A549 treated with AZD9567 at 1 μM for 4 hours (cell line): ENCODE data around the gene ALDH6A1. TPM values are rescaled to one million over a fixed set of nuclear protein-coding genes. Genes with fewer than 3 reads are reported as not detected.

ENCODE experiments used
- total RNA-seq: library from RNA; stranded (reverse); fragments of 200-300 nt; extraction: Qiagen RNA extraction; gene quantifications from 5 replicates; pipeline ENCODE4 v1.2.3, GENCODE V29; 2022; ENCODE audit not compliant: insufficient read depth

ALDH6A1 gene
- total RNA-seq = 2.1 to 5.9 TPM (median 2.5 TPM) in 5 replicates

DNA sequence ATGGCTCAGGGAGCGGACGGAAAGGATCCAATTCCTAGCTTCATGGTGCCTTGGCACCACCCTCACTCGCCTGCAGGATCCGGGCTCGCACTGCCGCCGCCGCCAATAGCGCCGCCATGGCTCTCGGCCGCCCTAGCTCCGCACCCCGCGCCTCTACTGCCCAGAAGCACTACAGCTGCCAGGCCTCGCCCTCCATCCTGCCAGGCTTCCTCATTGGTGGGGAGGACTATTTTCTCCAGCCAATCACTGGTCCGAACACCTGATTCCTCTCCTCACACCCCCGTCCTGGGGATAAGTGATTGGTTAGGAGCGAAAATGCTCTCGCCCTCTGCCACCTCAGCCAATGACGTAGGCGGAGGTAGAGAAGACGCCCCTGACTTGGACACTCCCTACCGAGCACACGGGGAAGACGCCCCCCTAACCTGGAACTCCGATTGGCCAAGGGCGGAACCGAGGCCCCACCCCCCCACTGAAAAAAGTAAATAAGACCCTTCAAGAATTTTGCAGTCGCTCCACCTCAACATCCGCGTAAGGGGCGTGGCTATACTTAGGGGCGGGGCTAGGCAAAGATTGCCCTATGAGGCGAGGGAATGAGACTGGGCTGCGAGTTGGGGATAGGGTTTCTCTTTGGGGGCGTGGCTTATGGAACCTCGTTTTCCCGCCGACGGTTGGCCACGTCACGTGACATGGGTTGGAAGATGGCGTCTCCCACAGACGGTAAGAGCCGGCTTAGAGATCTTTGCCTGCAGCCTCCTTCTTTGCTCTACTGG, at the start of gene ALDH6A1, which contains the start of gene LIN52:
ALDH6A1 (minus strand) TSS at position 177 of the 770 bp plus-strand sequence; CDS start at position 118, 59 bp downstream.
LIN52 (plus strand) TSS at position 680 of the 770 bp plus-strand sequence; CDS start at position 699, 19 bp downstream.

GRCh38 chr14:74018586-74019407, 65.5 kb downstream of the ALDH6A1 start, which contains the start of the genes BBOF1 and ENTPD5:
Gene BBOF1, plus strand, starts transcription at chr14:74019349. Its CDS starts 130 bp downstream, at chr14:74019479.
Gene ENTPD5, minus strand, starts transcription at chr14:74019288. Its CDS starts 31,186 bp downstream, at chr14:73988102.

Other genes starting within 250 kb of the ALDH6A1 start
- 8.3 to 19.9 TPM (median 9.7 TPM) in 5 replicates for gene PTGR2, start 232.6 kb downstream of the ALDH6A1 start, total RNA-seq
- gene ZNF410, start 197.6 kb downstream of the ALDH6A1 start, total RNA-seq = 43.6 to 50.8 TPM (median 44.6 TPM) in 5 replicates
- gene FAM161B, start 134.4 kb downstream of the ALDH6A1 start, total RNA-seq = 2.0 to 2.2 TPM (median 2.1 TPM) in 5 replicates
- 28.6 to 38.6 TPM (median 29.8 TPM) in 5 replicates for gene COQ6, start 134.2 kb downstream of the ALDH6A1 start, total RNA-seq
- gene ENTPD5, start 65.2 kb downstream of the ALDH6A1 start, total RNA-seq = 5.9 to 7.4 TPM (median 6.7 TPM) in 5 replicates
- 2.6 to 4.7 TPM (median 3.6 TPM) in 5 replicates for gene BBOF1, start 65.1 kb downstream of the ALDH6A1 start, total RNA-seq
- gene LIN52, start 503 bp upstream of the ALDH6A1 start, total RNA-seq = 4.2 to 7.0 TPM (median 5.1 TPM) in 5 replicates
- gene VSX2, start 155.0 kb upstream of the ALDH6A1 start, total RNA-seq = not detected in 5 replicates
- gene ABCD4, start 218.5 kb upstream of the ALDH6A1 start, total RNA-seq = 24.6 to 39.2 TPM (median 35.6 TPM) in 5 replicates